HepG2 (cell line): ENCODE results near the gene PIGC. TPM values are rescaled to one million over a fixed set of nuclear protein-coding genes. Genes with fewer than 3 reads are reported as not detected.

Experiments used
- CENPT ChIP-seq: sonication (generic); formaldehyde crosslinking; IDR thresholded peaks from 2 replicates; pipeline ENCODE4 v1.8.0; 2022; ENCODE audit warnings: low read depth, mild to moderate bottlenecking, moderate library complexity, missing genetic modification reagents
- CREM ChIP-seq, 2 experiments: sonication (generic) in 1 of 2; formaldehyde crosslinking in 1 of 2; IDR thresholded peaks; 2 replicates each; pipeline versions ENCODE4 v1.4.0 to v1.6.1; 2016 to 2020; ENCODE audit warnings: antibody characterized with exemption in 1 of 2, mild to moderate bottlenecking in 1 of 2, missing genetic modification reagents in 1 of 2
- DMAP1 ChIP-seq: IDR thresholded peaks from 2 replicates; pipeline ENCODE4 v1.6.1; 2016
- KAT8 ChIP-seq: IDR thresholded peaks from 2 replicates; pipeline ENCODE4 v1.6.1; 2016; ENCODE audit warnings: missing genetic modification reagents, missing compliant biosample characterization
- RAD21 ChIP-seq: fragments of 450-650 bp; formaldehyde crosslinking; IDR thresholded peaks from 2 replicates; pipeline ENCODE4 v1.5.0; 2020; ENCODE audit warnings: mild to moderate bottlenecking
- SCMH1 ChIP-seq: sonication (generic); formaldehyde crosslinking; IDR thresholded peaks from 2 replicates; pipeline ENCODE4 v1.9.0; 2021; ENCODE audit warnings: missing genetic modification reagents, mild to moderate bottlenecking, borderline replicate concordance
- SMAD3 ChIP-seq: sonication (generic); formaldehyde crosslinking; IDR thresholded peaks from 2 replicates; pipeline ENCODE4 v1.4.0; 2020; ENCODE audit warnings: missing genetic modification reagents
- SPEN ChIP-seq: sonication (generic); formaldehyde crosslinking; IDR thresholded peaks from 2 replicates; pipeline ENCODE4 v1.5.1; 2020; ENCODE audit warnings: low read depth, mild to moderate bottlenecking, missing genetic modification reagents
- ZFX ChIP-seq: sonication (generic); formaldehyde crosslinking; IDR thresholded peaks from 2 replicates; pipeline ENCODE4 v1.4.0; 2020; ENCODE audit warnings: mild to moderate bottlenecking, low read depth, missing genetic modification reagents, moderate library complexity
- ZMYM2 ChIP-seq: sonication (generic); formaldehyde crosslinking; IDR thresholded peaks from 2 replicates; pipeline ENCODE4 v1.8.0; 2022; ENCODE audit warnings: mild to moderate bottlenecking, missing genetic modification reagents
- ZNF207 ChIP-seq: fragments of 450-650 bp; IDR thresholded peaks from 2 replicates; pipeline ENCODE4 v1.6.1; 2016; ENCODE audit warnings: antibody characterized with exemption, borderline replicate concordance
- ZNF430 ChIP-seq: sonication (generic); formaldehyde crosslinking; IDR thresholded peaks from 2 replicates; pipeline ENCODE4 v1.9.0; 2021; ENCODE audit warnings: mild to moderate bottlenecking, missing genetic modification reagents
- ZNF563 ChIP-seq: sonication (generic); formaldehyde crosslinking; IDR thresholded peaks from 2 replicates; pipeline ENCODE4 v1.8.0; 2022; ENCODE audit warnings: mild to moderate bottlenecking, moderate library complexity, missing genetic modification reagents
- ZNF747 ChIP-seq: sonication (generic); formaldehyde crosslinking; IDR thresholded peaks from 2 replicates; pipeline ENCODE4 v1.8.1; 2023; ENCODE audit warnings: missing genetic modification reagents, mild to moderate bottlenecking, borderline replicate concordance
- ZNF790 ChIP-seq: sonication (generic); formaldehyde crosslinking; IDR thresholded peaks from 2 replicates; pipeline ENCODE4 v1.8.0; 2022; ENCODE audit warnings: missing genetic modification reagents, mild to moderate bottlenecking, borderline replicate concordance
- polyA plus RNA-seq, 8 experiments: library from polyadenylated mRNA; depleted of rRNA in 3 of 8; stranded (reverse) in 7 of 8; unstranded in 1 of 8; fragments of >200 nt; fragmentation: Illumina TruSeq in 4 of 8; extraction: Trizol in 4 of 8; gene quantifications; 2 replicates each; pipeline versions ENCODE4 v1.2.1 to v1.2.3, GENCODE V29; 2011 to 2016; ENCODE audit warnings: low read depth in 4 of 8, missing spikeins in 1 of 8, mixed read lengths in 1 of 8; ENCODE audit not compliant: insufficient read depth in 1 of 8
- total RNA-seq, 5 experiments: library from RNA; depleted of rRNA; stranded (reverse); fragments of >200 nt; fragmentation: Illumina TruSeq; extraction: Trizol; gene quantifications; 2 replicates each; pipeline ENCODE4 v1.2.3, GENCODE V29; 2016; ENCODE audit warnings: low read depth in 1 of 5
- TF ChIP-seq, protein P1 (sequence below): sonication (generic); formaldehyde crosslinking; IDR thresholded peaks from 2 replicates; pipeline ENCODE4 v1.4.0; 2020; ENCODE audit warnings: mild to moderate bottlenecking, missing genetic modification reagents
- TF ChIP-seq, protein P2 (sequence below): sonication (generic); formaldehyde crosslinking; IDR thresholded peaks from 2 replicates; pipeline ENCODE4 v1.4.0; 2020; ENCODE audit warnings: missing genetic modification reagents
- TF ChIP-seq, protein P3 (sequence below): IDR thresholded peaks from 2 replicates; pipeline ENCODE4 v1.6.1; 2016
- TF ChIP-seq, protein P4 (sequence below): sonication (generic); formaldehyde crosslinking; IDR thresholded peaks from 2 replicates; pipeline ENCODE4 v1.4.0; 2020; ENCODE audit warnings: missing genetic modification reagents

Gene PIGC
- total and polyA plus RNA-seq, 2 of the 13 experiments (the other 11 are each of a cell fraction or from before 2014, with no cell fraction given) = 26.7 to 29.5 TPM

DNA sequence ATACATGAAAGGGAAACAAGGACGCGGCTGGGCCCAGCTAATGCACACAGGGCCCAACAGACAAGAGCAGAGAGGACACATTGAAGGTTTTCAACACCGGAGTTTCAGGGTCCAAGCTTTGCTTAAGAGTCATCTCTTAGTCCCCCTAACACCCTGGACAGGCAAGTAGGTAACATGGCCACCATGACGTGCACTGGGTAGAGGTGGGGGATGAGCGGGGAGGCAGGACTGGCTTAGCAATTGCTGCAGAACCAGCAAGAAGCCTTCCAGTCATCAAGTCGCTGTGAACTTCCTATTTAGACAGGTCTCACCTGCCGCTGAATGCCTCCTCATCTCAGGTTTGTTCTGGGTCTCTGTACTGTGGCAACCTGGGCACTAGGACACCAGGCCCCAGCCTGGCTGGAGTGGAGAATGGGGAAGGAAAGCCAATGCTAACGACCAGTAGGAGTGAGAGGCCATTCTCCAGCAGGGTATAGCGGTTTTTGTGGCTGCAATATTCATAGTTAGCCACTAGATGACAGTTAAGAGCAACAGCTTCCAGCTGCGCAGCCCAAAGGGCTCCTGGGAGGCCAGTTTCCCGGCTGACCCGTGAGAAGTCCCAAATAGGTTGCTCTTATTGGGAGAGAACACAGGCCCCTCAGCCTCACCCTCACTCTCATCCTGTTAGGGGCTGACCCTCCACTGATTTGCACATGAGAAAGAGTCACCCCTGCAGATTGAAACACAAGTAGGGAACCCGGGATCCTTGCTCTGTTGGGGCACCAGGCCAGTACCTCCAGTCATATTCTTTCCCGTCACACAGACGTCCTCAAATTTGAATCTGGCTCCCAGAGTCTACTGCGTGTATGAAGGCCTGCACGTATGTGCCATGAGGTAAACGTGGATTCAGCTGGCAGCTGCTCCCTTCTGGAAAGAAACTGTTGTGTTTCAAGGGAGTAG lies 6.0 kb upstream of the PIGC start (continued):
- TF ChIP-seq, protein P1, sequence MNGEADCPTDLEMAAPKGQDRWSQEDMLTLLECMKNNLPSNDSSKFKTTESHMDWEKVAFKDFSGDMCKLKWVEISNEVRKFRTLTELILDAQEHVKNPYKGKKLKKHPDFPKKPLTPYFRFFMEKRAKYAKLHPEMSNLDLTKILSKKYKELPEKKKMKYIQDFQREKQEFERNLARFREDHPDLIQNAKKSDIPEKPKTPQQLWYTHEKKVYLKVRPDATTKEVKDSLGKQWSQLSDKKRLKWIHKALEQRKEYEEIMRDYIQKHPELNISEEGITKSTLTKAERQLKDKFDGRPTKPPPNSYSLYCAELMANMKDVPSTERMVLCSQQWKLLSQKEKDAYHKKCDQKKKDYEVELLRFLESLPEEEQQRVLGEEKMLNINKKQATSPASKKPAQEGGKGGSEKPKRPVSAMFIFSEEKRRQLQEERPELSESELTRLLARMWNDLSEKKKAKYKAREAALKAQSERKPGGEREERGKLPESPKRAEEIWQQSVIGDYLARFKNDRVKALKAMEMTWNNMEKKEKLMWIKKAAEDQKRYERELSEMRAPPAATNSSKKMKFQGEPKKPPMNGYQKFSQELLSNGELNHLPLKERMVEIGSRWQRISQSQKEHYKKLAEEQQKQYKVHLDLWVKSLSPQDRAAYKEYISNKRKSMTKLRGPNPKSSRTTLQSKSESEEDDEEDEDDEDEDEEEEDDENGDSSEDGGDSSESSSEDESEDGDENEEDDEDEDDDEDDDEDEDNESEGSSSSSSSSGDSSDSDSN = peak; percentile 37
- TF ChIP-seq ZFX (CRISPR knock-in tag) = peak; percentile 90
- TF ChIP-seq, protein P2, sequence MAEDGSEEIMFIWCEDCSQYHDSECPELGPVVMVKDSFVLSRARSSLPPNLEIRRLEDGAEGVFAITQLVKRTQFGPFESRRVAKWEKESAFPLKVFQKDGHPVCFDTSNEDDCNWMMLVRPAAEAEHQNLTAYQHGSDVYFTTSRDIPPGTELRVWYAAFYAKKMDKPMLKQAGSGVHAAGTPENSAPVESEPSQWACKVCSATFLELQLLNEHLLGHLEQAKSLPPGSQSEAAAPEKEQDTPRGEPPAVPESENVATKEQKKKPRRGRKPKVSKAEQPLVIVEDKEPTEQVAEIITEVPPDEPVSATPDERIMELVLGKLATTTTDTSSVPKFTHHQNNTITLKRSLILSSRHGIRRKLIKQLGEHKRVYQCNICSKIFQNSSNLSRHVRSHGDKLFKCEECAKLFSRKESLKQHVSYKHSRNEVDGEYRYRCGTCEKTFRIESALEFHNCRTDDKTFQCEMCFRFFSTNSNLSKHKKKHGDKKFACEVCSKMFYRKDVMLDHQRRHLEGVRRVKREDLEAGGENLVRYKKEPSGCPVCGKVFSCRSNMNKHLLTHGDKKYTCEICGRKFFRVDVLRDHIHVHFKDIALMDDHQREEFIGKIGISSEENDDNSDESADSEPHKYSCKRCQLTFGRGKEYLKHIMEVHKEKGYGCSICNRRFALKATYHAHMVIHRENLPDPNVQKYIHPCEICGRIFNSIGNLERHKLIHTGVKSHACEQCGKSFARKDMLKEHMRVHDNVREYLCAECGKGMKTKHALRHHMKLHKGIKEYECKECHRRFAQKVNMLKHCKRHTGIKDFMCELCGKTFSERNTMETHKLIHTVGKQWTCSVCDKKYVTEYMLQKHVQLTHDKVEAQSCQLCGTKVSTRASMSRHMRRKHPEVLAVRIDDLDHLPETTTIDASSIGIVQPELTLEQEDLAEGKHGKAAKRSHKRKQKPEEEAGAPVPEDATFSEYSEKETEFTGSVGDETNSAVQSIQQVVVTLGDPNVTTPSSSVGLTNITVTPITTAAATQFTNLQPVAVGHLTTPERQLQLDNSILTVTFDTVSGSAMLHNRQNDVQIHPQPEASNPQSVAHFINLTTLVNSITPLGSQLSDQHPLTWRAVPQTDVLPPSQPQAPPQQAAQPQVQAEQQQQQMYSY = no peak
- TF ChIP-seq CREM (IDR thresholded peaks at IDR 0.05) = no peak
- no peak for TF ChIP-seq CREM (CRISPR knock-in tag; IDR thresholded peaks at IDR 0.05)
- TF ChIP-seq ZNF207 = no peak
- TF ChIP-seq KAT8 (CRISPR knock-in tag) = peak; percentile 72
- TF ChIP-seq SCMH1 (CRISPR knock-in tag) = no peak
- TF ChIP-seq SMAD3 (CRISPR knock-in tag) = no peak
- TF ChIP-seq ZMYM2 (CRISPR knock-in tag) = 0 out of 2 replicates have a peak, but pooled peaks have one; percentile 63
- peak; percentile 94 for TF ChIP-seq RAD21
- TF ChIP-seq DMAP1 (CRISPR knock-in tag) = 0 out of 2 replicates have a peak, but pooled peaks have one; percentile 10
- TF ChIP-seq ZNF430 = peak; percentile 90
- 0 out of 2 replicates have a peak, but pooled peaks have one; percentile 16 for TF ChIP-seq CENPT
- TF ChIP-seq ZNF563 (CRISPR knock-in tag) = no peak
- TF ChIP-seq, protein P3, sequence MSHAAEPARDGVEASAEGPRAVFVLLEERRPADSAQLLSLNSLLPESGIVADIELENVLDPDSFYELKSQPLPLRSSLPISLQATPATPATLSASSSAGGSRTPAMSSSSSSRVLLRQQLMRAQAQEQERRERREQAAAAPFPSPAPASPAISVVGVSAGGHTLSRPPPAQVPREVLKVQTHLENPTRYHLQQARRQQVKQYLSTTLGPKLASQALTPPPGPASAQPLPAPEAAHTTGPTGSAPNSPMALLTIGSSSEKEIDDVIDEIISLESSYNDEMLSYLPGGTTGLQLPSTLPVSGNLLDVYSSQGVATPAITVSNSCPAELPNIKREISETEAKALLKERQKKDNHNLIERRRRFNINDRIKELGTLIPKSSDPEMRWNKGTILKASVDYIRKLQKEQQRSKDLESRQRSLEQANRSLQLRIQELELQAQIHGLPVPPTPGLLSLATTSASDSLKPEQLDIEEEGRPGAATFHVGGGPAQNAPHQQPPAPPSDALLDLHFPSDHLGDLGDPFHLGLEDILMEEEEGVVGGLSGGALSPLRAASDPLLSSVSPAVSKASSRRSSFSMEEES (CRISPR knock-in tag) = no peak
- peak; percentile 30; the same call in 1 of the 2 replicates for TF ChIP-seq SPEN (CRISPR knock-in tag)
- TF ChIP-seq ZNF747 (CRISPR knock-in tag) = peak; percentile 58
- TF ChIP-seq, protein P4, sequence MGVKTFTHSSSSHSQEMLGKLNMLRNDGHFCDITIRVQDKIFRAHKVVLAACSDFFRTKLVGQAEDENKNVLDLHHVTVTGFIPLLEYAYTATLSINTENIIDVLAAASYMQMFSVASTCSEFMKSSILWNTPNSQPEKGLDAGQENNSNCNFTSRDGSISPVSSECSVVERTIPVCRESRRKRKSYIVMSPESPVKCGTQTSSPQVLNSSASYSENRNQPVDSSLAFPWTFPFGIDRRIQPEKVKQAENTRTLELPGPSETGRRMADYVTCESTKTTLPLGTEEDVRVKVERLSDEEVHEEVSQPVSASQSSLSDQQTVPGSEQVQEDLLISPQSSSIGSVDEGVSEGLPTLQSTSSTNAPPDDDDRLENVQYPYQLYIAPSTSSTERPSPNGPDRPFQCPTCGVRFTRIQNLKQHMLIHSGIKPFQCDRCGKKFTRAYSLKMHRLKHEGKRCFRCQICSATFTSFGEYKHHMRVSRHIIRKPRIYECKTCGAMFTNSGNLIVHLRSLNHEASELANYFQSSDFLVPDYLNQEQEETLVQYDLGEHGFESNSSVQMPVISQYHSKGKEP (CRISPR knock-in tag) = no peak
- no peak for TF ChIP-seq ZNF790 (CRISPR knock-in tag)
